GM21723 (cell line): Measurements from ENCODE around the gene MSI1.

Experiments
- ATAC-seq: cut with Tn5 transposase; IDR thresholded peaks from one replicate; pipeline ENCODE4 v1.9.1; 2021; ENCODE audit warnings: mild to moderate bottlenecking, moderate library complexity; ENCODE audit not compliant: unreplicated experiment

MSI1 gene

DNA sequence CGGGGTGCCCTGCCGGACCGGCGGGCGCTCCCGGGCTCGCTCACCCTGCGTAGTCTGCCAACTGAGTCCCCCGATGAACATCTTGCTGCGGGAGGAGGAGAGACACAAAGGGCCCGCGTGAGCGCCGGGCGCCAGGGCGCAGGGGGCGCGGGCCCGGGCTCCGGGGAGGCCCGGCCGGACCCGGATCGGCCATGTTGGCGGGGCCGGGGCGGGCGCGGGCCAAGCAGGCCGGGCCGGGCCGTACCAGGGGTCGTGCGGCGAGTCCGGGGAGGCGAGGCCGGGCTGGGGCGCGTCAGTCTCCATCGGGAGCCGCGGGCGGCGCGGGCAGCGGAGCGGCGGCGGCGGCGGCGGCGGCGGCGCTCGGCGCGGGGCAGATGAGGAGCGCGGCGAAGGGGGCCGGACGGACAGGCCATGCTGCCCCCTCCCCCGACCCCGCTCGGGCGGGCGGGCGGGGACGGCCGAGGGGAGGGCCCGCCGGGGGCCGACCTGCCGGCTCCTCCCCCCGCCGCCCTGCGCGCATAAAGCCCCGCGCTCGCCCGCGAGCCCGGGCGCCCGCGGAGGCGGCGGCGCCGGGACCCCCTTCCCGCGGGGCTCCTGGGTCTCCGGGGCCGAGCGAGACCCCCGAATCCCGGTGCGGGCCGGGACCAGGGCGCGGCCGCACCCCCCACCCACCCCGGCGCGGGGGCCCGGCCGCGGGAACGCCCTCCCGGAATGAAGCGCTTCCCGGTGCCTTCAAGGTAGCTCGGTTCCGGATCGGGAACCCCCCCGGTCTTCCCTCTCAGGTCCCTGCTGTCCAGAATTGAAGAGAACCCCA is at the start of gene MSI1:
TSS of gene MSI1 (minus strand) at position 376 of the 814 bp plus-strand sequence. CDS start at position 303, 73 bp downstream.
- ATAC-seq = no peak

- ATAC-seq = no peak
Measured at GRCh38 chr12:120417917-120418580, 49.1 kb upstream of the MSI1 start.

DNA sequence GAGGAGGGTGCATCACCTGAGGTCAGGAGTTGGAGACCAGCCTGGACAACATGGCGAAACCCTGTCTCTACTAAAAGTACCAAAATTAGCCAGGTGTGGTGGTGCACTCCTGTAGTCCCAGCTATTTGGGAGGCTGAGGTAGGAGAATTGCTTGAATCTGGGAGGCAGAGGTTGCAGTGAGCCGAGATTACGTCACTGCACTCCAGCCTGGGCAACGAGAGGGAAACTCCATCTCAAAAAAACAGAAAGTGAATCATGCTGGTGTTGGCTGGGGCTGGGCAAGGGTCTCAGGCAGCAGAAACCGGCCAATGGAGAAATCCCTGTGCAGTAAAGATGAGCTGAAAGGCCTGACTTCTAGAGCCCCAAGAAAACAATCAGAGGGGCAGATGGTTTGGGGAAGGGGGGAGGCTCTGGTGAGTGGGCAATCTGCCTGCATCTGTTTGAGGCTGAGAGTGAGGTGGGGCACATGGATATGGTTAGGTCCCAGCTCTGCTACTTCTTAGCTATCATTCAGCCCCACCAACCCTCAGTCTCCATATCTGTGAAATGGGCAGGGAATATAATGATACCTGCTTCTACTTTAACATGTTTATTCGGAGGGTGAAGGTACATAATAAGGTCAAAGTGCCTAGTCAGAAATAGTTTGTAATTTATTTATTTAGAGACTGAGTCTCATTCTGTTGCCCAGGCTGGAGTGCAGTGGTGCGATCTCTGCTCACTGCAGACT is 47.7 kb upstream of the MSI1 start:
- no peak for ATAC-seq

GRCh38 chr12:120413901-120414695 is 45.1 kb upstream of the MSI1 start:
- no peak for ATAC-seq

GRCh38 chr12:120412421-120412820 is 43.5 kb upstream of the MSI1 start:
- no peak for ATAC-seq

DNA sequence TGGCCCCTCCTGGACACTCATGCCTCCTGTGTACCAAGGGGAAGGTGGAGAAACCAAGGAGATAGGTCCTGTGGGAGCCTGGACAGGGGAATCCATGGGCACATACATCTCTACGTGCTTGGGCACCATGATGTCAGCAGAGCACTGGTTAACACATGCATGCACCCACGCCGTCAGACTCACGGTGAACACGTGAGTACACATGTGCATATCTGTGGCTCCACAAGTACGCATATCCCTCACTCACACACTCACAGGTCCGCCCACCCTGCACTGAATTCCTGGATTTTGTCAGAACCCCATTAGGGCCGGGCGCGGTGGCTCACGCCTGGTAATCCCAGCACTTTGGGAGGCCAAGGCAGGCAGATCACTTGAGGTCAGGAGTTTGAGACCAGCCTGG is 39.8 kb upstream of the MSI1 start:
- ATAC-seq = no peak

DNA sequence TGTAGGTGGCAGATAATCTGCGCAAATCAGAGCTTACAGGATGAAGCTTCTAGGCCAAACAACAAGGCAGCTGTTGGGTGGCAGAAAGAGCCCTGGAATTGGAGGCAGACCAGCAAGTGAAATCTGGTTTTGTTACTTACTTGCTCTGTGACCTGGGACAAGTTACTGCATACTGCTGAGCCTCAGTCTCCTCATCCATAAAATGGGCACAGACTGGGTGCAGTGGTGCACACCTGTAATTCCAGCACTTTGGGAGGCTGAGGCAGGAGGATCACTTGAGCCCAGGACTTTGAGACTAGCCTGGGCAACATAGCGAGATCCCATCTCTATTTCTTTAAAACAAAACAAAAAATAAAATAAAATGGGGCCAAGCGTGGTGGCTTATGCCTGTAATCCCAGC is 37.6 kb upstream of the MSI1 start:
- no peak for ATAC-seq

DNA sequence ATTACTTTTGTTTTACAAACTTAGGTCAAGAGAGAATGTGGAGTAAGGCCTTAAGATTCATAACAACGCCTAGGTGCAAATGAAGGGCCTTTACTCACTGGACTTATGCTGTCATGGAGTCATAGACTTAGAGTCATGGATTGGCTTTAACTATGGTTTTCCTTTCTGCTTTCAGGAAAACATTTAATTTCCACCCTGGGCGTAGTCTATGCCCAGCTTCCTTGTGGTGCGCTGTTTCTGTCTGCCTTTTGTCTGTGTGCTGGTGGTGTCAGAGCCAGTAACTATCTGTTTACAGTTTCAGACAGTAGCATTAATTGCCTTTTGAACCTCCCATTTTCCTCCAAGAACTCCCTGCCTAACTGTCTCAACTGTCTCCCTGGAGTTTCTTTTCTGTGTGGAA is 37.1 kb upstream of the MSI1 start:
- no peak for ATAC-seq

- ATAC-seq = no peak
Measured at GRCh38 chr12:120404271-120404670, 35.3 kb upstream of the MSI1 start.

GRCh38 chr12:120403869-120404268 is 34.9 kb upstream of the MSI1 start:
- ATAC-seq = no peak

DNA sequence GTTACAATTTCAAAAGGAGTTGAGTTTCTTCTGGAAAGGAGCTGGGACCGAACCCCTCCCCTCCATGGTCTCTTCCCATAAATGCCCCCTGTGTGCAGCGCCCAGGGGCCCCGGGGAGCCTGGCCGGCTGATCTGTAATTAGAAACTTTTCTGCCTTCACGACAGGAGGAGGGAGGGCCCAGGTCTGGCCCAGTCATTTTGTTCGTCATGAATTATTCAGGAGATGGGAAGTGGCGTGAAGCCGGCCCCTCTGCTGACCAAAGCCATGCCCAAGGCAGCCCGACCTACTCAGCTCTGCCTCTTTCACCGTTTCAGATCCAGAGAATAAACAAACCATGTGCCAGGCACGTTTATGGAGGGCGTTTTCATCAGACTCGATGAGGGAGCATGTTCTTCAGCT is 33.3 kb upstream of the MSI1 start:
- ATAC-seq = no peak

GRCh38 chr12:120399531-120399930 is 30.6 kb upstream of the MSI1 start:
- no peak for ATAC-seq

DNA sequence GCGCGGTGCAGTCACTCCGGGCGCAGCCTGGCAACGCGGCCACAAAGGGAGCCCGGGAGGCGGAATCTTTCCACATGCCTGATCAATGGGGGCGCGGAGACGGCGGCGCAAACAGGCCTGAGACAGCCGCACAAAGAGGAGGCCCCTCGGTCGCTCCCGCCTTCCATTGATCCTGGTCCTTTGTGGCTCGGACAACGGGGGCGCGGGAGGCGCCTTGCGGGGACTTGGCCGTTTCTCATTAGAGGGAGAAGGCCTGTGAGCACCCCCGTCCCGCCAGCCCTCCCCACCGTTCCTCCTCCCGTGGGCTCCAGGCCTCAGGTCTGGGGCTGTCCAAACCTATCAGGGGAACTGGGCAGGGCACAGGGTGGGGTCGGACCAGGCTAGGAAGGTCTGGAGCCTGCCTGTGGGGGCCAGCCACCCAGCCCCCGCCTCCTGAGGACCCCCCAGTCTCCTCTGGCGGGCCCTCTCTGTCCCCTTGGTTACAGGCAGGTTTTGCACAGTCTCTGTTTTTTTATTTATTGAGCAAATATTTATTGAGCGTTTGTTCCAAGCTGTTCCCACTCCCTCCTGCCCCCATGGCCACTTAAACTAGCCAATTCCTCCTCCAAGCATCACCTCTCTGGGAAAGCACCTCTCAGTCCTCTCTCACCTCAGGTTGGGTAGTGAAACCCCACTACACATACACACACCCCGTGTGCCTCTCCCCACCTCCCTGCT is 29.0 kb upstream of the MSI1 start:
- no peak for ATAC-seq

DNA sequence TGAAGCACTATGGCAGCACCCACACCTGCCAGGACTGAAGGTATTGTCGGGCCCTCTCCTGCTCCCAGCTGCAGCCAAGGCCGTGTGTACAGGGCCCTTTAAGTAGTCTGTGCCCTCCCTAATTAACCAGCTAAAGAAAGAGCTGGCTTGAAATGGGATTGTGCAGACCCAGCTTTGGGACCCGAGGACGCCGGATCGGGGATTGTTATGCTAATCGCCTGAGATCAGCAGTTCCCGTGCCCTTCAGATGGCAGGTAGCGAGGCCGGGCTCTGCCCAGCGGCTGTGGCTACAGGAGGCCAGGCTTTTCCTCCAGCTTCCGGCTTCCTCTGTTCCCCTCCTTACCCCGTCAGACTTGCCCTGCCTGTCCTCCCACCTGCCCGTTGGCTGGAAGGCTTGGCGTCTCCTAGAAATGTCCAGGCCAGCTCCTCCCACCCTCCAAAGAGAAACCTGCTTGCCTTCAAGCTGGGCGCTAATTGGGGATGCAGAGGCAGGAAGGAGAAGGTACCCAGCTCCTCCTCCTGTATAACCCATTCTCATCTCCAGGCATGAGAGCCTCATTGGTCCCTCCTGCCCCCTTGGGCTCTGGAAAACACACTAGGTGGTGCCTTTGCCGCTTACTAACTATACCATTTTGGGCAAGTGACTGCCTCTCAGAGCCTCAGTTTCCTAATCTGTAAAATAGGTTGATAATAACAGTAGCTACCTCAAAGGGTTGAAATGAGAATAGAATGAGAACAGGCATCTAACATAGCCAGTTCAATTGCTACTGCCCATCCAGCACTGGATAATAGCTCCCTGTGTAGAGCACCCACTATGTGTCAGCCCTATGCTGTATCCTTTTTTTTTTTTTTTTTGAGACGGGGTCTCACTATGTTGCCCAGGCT is 25.8 kb upstream of the MSI1 start:
- ATAC-seq = no peak

- no peak for ATAC-seq
Measured at GRCh38 chr12:120390540-120391120, 21.7 kb upstream of the MSI1 start.

GRCh38 chr12:120388691-120389481 is 19.9 kb upstream of the MSI1 start:
- ATAC-seq = no peak

GRCh38 chr12:120381752-120382419 is 12.9 kb upstream of the MSI1 start:
- ATAC-seq = no peak

- no peak for ATAC-seq
Measured at GRCh38 chr12:120378036-120378435, 9.1 kb upstream of the MSI1 start.
